GM19463 (cell line): Measurements from ENCODE around the gene WFDC10B.
"Not testable (repeated sequence)": the region's sequence is repeated elsewhere in the genome, so short reads cannot be mapped to it uniquely, and the experiment has no call there.

Source experiments
- ATAC-seq: cut with Tn5 transposase; IDR thresholded peaks from one replicate; pipeline ENCODE4 v1.9.1; 2021; ENCODE audit warnings: mild to moderate bottlenecking, moderate library complexity; ENCODE audit not compliant: unreplicated experiment

The WFDC10B gene

DNA sequence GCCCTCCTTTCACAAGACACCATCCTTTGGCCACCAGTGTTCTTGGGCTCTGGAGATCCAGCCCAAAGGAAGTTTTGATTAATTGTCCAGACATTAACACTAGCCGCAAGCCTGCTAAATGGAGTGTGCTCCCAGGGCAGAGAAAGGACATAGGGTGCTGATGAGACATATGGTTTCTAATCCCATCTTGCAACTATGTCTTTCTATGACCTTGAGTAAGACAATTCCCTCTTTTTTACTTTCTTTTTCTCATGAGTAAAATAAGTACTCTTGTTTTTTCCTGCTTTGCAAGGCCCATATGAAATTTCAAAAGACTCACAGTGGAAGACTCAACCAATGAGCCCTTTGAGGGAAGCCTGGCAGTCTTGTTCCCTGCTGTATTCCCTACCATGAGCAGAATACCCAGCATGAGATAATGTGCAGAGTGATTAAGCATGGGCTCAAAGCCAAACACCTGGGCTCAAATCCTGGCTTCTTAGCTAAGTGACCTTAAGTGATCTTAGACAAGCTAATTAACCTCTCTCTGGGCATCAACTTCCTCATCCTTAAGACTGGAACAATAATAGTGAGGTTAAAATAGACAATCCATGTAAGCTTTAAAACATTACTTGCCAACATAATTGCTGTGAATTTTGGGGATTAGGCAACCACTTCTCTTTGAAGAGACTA lies at the start of gene WFDC10B:
TSS of gene WFDC10B (minus strand) at position 51 of the 669 bp plus-strand sequence. CDS start 19,027 bp downstream, outside the sequence.
- no peak for ATAC-seq

DNA sequence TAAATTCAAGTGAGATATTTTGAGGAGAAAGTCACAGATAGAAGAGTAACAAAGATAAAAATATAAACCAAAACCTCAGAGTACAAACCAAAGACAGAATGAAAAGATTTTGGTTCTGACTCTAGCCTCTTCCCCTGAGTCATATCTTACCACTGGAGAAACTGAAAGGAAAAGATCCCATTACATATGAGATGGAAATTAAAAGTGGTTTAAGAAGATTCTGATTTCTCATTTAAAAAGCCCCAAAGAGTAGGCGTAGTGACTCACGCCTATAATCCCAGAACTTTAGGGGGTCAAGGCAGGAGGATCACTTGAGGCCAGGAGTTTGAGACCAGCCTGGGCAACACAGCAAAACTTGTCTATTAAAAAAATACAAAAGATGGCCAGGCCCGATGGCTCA lies 47.9 kb upstream of the WFDC10B start:
- no peak for ATAC-seq

DNA sequence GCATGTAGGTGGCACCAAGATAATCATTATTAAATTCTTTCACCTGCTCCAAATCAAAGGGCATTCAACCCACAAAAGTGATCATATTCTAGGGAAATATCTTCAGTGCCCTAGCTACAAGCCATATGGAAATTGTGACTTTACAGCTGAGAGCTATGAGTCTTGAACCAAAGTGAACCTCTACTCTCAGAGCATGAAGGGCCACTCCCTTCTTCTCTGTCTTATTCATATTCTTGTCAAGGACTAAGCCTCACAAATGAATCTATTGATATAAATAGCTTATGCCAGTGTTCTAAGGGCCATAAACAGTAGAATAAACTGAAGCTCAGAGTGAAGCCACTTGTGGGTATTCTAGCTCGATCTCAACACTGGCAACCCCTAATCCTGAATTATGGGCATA lies 46.9 kb upstream of the WFDC10B start:
- no peak for ATAC-seq

DNA sequence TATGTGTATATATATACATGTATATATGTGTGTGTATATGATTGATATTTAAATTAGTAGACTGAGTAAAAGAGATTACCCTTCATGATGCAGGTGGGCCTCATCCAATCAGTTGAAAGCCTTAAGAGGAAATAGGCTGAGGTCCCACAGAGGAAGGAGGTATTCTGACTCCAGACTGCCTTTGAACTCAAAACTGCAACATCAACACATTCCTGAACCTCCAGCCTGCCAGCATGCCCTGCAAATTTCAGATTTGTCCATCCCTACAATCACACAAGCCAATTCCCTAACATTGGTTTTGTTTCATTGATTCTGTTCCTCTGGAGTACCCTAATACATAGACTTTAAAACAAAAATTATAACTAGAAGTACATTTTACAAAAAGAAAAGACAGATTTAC lies 40.2 kb upstream of the WFDC10B start:
- ATAC-seq = no peak

DNA sequence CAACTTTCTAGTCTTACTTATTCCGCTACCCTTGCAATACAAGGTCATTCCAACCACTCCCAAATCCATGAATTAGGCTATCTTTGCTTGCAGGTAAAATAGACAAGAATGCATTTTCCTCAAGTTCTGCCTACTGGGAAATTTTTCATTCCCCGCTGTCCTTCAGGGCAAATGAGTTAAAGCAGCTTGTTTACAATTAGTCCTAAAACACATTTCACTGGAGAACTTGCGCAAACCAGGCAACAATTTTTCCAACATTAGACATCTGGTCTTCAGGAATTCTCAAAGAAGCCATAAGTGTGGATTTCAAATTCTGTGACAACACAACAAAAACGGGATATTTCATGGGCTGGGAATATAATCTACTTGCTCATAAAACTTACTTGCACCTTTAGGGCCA lies 37.8 kb upstream of the WFDC10B start:
- ATAC-seq = no peak

DNA sequence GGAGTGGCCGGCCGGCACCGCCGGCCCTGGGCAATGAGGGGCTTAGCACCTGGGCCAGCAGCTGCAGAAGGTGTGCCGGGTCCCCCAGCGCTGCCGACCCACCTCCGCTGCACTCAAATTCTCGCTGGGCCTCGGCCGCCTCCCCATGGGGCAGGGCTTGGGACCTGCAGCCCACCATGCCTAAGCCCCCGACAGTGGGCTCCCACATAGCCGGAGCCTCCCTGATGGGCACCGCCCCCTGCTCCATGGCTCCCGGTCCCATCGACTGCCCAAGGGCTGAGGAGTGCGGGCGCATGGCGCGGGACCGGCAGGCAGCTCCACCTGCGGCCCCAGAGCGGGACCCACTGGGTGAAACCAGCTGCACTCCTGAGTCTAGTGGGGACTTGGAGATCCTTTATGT lies 31.2 kb upstream of the WFDC10B start:
- ATAC-seq = no peak

DNA sequence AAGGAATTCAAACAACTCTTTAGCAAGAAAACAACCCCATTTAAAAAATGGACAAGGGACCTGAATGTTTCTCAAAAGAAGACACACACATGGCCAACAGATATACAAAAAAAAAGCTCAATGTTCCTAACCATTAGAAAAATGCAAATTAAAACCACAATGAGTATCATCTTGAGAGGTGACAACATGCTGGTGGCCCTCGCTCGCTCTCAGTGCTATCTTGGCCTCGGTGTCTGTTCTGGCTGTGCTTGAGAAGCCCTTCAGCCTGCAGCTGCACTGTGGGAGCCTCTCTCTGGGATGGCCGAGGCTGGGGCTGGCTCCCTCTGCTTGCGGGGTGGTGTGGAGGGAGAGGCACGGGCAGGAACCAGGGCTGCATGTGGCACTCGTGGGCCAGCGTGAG lies 30.7 kb upstream of the WFDC10B start:
- no peak for ATAC-seq

DNA sequence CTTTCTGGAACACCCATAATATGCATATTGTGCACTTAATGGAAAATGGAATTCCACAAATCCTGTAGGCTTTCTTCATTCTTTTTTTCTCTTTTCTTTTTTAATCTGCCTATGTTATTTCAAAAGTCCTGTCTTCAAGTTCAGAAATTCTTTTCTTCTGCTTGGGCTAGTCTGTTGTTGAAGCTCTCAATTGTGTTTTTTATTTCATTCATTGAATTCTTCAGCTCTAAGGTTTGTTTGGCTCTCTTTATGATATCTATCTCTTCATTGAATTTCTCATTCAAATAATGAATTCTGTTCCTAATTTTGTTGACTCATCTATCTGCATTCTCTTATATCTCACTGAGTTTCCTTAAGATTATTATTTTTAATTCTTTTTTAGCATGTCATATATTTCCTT lies 27.4 kb upstream of the WFDC10B start:
- ATAC-seq = no peak

DNA sequence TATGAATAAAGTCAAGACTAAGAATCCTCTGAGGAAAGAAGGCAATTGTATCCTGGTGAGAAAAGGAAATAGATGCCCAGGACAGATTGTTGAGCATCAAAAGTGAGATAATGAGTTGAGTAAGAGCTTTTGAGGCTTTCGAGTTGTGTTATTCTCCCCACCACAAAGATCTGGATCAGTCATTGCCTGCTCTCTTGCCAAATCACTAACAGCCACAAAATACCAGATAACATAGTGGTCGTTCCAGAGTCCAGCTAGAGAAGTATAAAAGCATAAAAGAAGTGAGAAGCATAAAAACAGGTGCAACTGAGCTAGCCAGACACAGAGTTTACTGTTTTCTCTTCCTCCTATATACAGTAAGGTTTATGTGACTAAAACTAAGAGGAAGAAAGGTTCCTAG lies 22.2 kb upstream of the WFDC10B start:
- ATAC-seq = no peak

DNA sequence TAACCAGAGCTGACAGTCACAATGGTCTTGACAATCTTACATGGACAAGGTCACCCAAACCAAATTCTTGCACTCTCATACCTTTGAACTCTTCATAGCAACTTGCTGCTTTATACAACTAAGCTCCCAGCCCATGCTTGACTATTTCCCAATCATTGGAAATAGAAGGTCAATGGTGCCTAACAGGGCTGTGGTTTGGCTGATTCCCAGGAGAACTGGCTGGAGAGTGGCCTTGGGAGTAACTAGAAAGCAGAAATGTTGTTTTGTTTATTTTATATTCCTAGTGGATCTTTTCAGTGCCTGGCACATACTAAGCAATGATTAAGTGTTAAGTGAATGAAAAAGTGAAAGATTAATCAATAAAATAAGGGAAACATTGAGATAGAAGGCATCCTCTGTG lies 20.3 kb upstream of the WFDC10B start:
- ATAC-seq = no peak

DNA sequence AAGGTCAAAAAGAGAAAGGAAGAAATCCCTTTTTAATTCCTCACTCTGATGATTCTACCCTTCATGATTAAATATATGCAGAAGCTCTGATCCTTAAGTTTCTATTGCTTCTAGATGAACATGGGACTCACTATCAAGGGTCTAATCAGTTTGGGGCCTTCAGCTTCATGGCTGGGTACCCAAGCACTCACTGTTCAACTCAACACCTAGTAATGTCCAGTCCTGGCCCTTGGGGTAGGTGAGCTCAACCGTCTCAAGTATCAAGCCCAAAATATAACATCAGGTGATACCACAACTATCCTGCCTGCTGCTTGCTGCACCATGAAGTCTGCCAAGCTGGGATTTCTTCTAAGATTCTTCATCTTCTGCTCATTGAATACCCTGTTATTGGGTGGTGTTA lies 17.2 kb upstream of the WFDC10B start, which contains the start of gene SPINT4:
TSS of gene SPINT4 (plus strand) at position 301 of the 400 bp plus-strand sequence. CDS start at position 322, 21 bp downstream.
- ATAC-seq = no peak

DNA sequence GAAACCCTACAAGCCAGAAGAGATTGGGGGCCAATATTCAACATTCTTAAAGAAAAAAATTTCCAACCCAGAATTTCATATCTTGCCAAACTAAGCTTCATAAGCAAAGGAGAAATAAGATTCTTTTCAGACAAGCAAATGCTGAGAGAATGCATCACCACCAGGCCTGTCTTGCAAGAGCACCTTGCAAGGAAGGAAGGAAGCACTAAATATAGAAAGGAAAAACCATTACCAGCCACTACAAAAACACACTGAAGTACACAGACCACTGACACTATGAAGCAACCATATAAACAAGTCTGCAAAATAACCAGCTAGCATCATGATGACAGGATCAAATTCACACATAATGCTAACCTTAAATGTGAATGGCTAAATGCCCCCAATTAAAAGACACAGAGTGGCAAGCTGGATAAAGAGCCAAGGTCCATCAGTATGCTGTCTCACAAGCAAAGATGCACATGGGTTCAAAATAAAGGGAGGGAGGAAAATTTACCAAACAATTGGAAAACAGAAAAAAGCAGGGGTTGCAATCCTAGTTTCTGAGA lies 11.4 kb upstream of the WFDC10B start:
- ATAC-seq = not testable (repeated sequence)

DNA sequence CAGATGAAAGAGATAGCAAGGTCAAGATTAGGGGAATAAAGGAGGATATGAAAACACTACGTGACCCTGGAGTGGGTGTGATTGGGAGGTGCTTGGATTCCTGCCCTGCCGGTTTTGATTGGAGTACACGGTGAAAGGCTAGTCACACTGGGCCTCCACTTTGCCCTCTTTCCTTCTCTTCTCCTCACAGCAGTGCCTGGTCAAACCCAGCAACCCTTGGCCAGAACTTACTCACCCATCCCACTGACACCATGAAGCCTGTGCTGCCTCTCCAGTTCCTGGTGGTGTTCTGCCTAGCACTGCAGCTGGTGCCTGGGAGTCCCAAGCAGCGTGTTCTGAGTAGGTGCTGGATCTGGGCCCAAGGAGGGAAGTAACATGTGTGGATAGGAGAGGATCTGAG lies 2.9 kb downstream of the WFDC10B start, which contains the start of gene WFDC13:
TSS of gene WFDC13 (plus strand) at position 166 of the 400 bp plus-strand sequence. CDS start at position 252, 86 bp downstream.
- ATAC-seq = no peak

DNA sequence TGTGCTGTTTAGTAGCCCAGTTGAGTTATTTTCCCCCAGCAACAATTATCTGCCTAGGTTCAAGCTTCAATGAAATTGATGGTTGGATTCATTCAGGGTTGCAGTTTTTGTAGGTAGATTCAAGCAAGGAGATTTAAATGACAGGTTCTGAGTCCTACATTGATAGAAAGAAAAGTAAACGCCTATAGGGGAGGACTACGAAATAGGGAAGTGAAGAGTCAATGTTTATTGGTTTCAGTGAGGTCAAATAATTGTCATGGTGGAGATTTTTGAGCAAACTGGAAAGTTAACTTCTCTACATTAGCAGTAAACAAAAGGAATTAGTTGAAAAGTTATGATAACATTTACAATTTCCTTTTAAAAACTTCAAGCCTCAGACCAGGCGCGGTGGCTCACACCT lies 3.7 kb downstream of the WFDC10B start:
- no peak for ATAC-seq

DNA sequence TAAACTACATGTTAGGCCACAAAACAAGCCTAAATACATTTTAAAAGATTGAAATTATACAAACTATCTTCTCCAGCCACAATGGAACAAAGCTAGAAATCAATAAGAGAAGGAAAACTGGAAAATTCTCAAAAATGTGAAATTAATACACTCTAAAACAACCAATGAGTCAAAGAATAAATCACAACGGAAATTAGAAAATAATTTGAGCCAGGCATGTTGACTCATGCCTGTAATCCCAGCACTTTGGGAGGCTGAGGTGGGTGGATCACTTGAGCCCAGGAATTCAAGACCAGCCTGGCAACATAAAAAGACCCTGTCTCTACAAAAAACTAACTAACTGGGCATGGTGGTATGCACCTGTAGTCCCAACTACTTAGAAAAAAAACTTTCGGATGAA lies 9.3 kb downstream of the WFDC10B start:
- no peak for ATAC-seq

DNA sequence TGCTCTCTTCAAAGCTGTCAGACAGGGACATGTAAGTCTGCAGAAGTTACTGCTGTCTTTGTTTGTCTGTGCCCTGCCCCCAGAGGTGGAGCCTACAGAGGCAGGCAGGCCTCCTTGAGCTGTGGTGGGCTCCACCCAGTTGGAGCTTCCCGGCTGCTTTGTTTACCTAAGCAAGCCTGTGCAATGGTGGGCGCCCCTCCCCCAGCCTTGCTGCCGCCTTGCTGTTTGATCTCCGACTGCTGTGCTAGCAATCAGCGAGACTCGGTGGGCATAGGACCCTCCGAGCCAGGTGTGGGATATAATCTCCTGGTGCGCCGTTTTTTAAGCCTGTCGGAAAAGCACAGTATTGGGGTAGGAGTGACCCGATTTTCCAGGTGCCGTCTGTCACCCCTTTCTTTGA lies 11.5 kb downstream of the WFDC10B start:
- not testable (repeated sequence) for ATAC-seq

DNA sequence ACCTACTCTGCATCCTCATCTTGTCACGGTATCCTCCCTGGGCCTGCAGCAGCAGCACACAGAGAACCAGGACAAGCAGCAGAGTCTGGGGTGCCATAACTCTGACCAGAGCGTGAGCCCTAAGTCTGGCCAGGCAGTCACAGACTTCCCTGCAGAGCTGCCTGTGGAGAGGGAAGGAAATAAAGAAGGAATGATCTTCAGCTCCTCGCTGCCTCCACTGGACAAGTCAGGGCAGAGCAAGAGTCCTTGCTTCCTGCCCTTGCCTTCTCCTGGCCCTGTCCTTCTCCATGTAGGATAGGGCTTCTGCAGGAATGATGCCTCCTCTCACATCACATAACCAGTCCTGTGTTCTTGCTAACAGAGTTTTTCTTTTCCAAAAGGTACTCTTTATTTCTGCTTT lies 18.9 kb downstream of the WFDC10B start:
- ATAC-seq = no peak

DNA sequence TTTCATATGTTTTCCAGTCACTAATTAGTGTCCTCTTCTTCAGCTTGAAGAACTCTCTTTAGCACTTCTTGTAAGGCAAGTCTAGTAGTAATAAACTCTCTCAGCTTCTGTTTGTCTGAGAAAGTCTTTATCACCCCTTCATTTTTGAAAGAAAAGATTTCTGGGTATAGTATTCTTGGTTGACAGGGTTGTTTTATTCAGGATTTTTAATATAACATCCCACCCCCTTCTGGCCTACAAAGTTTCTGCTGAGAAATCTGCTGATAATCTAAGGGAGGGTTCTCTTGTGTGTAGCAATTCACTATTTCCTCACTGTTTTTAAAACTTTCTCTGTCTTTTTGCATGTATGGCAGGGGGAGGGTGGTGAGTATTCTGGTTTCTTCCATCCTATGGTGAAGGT lies 25.2 kb downstream of the WFDC10B start:
- no peak for ATAC-seq

DNA sequence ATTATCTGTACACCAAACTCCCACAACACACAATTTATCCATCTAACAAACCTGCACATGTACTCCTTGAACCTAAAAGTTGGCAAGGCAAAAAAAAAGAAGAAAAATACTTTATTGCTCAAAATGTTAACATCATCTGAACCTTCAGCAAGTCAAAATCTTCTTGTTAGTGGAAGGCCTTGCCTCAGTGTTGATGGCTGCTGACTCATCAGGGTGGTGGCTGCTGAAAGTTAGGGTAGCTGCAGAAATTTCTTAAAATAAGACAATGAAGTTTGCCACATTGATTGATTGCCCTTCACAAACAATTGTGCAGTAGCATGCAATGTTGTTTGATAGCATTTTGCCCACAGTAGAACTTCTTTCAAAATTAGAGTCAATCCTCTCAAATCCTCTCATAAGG lies 32.1 kb downstream of the WFDC10B start:
- no peak for ATAC-seq

DNA sequence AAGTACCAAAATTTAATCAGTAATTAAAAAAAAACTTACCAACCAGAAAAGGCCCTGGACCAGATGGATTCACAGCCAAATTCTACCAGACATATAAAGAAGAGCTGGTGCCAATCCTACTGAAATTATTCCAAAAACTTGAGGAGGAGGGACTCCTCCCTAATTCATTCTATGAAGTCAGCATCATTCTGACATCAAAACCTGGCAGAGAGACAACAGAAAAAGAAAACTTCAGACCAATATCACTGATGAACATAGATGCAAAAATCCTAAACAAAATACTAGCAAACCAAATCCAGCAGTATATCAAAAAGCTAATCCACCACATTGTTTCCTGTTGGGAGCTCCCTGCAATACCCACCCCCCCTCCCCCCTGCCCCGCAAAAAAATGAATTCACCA lies 34.7 kb downstream of the WFDC10B start, which contains the start of gene WFDC11:
TSS of gene WFDC11 (minus strand) at position 101 of the 400 bp plus-strand sequence. CDS start 19,639 bp downstream, outside the sequence.
- ATAC-seq = no peak

DNA sequence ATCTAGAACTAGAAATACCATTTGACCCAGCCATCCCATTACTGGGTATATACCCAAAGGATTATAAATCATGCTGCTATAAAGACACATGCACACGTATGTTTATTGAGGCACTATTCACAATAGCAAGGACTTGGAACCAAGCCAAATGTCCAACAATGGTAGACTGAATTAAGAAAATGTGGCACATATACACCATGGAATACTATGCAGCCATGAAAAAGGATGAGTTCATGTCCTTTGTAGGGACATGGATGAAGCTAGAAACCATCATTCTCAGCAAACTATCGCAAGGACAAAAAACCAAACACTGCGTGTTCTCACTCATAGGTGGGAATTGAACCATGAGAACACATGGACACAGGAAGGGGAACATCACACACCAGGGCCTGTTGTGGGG lies 47.8 kb downstream of the WFDC10B start:
- not testable (repeated sequence) for ATAC-seq

DNA sequence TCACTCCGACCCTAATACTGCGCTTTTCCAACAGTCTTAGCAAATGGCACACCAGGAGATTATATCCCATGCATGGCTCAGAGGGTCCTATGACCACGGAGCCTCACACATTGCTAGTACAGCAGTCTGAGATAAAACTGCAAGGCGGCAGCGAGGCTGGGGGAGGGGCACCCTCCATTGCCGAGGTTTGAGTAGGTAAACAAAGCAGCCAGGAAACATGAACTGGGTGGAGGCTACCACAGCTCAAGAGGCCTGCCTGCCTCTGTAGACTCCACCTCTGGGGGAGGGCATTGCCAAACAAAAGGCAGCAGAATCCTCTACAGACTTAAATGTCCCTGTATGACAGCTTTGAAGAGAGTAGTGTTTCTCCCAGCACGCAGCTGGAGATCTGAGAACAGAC lies 53.1 kb downstream of the WFDC10B start:
- ATAC-seq = not testable (repeated sequence)
